WTC11 (cell line): ENCODE results near the gene MRE11. TPM values are rescaled to one million over a fixed set of nuclear protein-coding genes. Genes with fewer than 3 reads are reported as not detected.

ENCODE experiments used
- ATAC-seq: fragments of 200-7000 bp; cut with Tn5 transposase; 2 replicates; pipeline ENCODE4 v1.10.0; 2021; ENCODE audit warnings: mild to moderate bottlenecking, moderate library complexity
- CTCF ChIA-PET: fragments of 300-600 bp; sonication (Branson Sonifier 250); formaldehyde crosslinking; loops from one replicate; lab custom pipeline; 2021; ENCODE audit warnings: antibody characterized with exemption; lab: Charles Lee
- POLR2A ChIA-PET: fragments of 350-600 bp; sonication (Branson Sonifier 250); formaldehyde crosslinking; loops from one replicate; lab custom pipeline; 2021; ENCODE audit warnings: antibody characterized with exemption; lab: Charles Lee
- DNase-seq: peaks from one replicate; pipeline ENCODE4 v3.0.0; 2021; ENCODE audit warnings: low spot score
- H3K27ac Mint-ChIP-seq: 2 replicates; pipeline ENCODE4 v1.8.0; 2021; ENCODE audit warnings: mixed read lengths
- H3K27me3 Mint-ChIP-seq: 2 replicates; pipeline ENCODE4 v1.8.0; 2021; ENCODE audit warnings: low read depth, mild to moderate bottlenecking, moderate library complexity, mixed read lengths
- H3K36me3 Mint-ChIP-seq: 2 replicates; pipeline ENCODE4 v1.8.0; 2021; ENCODE audit warnings: mixed read lengths
- H3K4me1 Mint-ChIP-seq: 2 replicates; pipeline ENCODE4 v1.8.0; 2022; ENCODE audit warnings: mixed read lengths
- H3K4me3 Mint-ChIP-seq: 2 replicates; pipeline ENCODE4 v1.8.0; 2021; ENCODE audit warnings: mild to moderate bottlenecking, moderate library complexity, mixed read lengths
- H3K9me3 Mint-ChIP-seq: 2 replicates; pipeline ENCODE4 v1.8.0; 2021; ENCODE audit warnings: mixed read lengths
- ATF1 ChIP-seq: sonication (generic); formaldehyde crosslinking; IDR thresholded peaks from 2 replicates; pipeline ENCODE4 v1.8.1; 2023; ENCODE audit warnings: mild to moderate bottlenecking, moderate library complexity, missing genetic modification reagents
- CBFB ChIP-seq: sonication (generic); formaldehyde crosslinking; IDR thresholded peaks from 2 replicates; pipeline ENCODE4 v1.8.1; 2022; ENCODE audit warnings: mild to moderate bottlenecking, low read depth, missing genetic modification reagents
- CREM ChIP-seq: sonication (generic); formaldehyde crosslinking; IDR thresholded peaks from 2 replicates; pipeline ENCODE4 v1.8.1; 2022; ENCODE audit warnings: mild to moderate bottlenecking, missing genetic modification reagents, moderate library complexity
- ELF4 ChIP-seq: sonication (generic); formaldehyde crosslinking; IDR thresholded peaks from 2 replicates; pipeline ENCODE4 v1.8.1; 2022; ENCODE audit warnings: low read depth, mild to moderate bottlenecking, moderate library complexity, missing genetic modification reagents
- GABPB1 ChIP-seq: sonication (generic); formaldehyde crosslinking; IDR thresholded peaks from 2 replicates; pipeline ENCODE4 v1.8.1; 2023; ENCODE audit warnings: mild to moderate bottlenecking, missing genetic modification reagents
- KAT7 ChIP-seq: sonication (generic); formaldehyde crosslinking; IDR thresholded peaks from 2 replicates; pipeline ENCODE4 v1.8.1; 2023; ENCODE audit warnings: missing genetic modification reagents, mild to moderate bottlenecking, borderline replicate concordance
- MYBL2 ChIP-seq: sonication (generic); formaldehyde crosslinking; IDR thresholded peaks from 2 replicates; pipeline ENCODE4 v1.8.1; 2023; ENCODE audit warnings: mild to moderate bottlenecking, moderate library complexity, missing genetic modification reagents
- NFATC4 ChIP-seq: fragments of 250-450 bp; sonication (Bioruptor Pico); IDR thresholded peaks from 2 replicates; pipeline ENCODE4 v1.9.0; 2021; ENCODE audit warnings: mild to moderate bottlenecking
- NFE2L1 ChIP-seq: sonication (generic); formaldehyde crosslinking; IDR thresholded peaks from 2 replicates; pipeline ENCODE4 v1.8.1; 2023; ENCODE audit warnings: missing genetic modification reagents
- SOX15 ChIP-seq: fragments of 250-450 bp; sonication (Bioruptor Pico); IDR thresholded peaks from 2 replicates; pipeline ENCODE4 v1.9.0; 2021; ENCODE audit warnings: mild to moderate bottlenecking
- TEAD4 ChIP-seq: sonication (generic); formaldehyde crosslinking; IDR thresholded peaks from 2 replicates; pipeline ENCODE4 v1.8.0; 2022; ENCODE audit warnings: mild to moderate bottlenecking, missing genetic modification reagents
- ZNF121 ChIP-seq: sonication (generic); formaldehyde crosslinking; IDR thresholded peaks from 2 replicates; pipeline ENCODE4 v1.8.0; 2023; ENCODE audit warnings: missing genetic modification reagents
- ZNF232 ChIP-seq: sonication (generic); formaldehyde crosslinking; IDR thresholded peaks from 2 replicates; pipeline ENCODE4 v1.8.0; 2022; ENCODE audit warnings: mild to moderate bottlenecking, missing genetic modification reagents
- ZNF317 ChIP-seq: sonication (generic); formaldehyde crosslinking; IDR thresholded peaks from 2 replicates; pipeline ENCODE4 v1.8.1; 2023; ENCODE audit warnings: low read depth, mild to moderate bottlenecking, moderate library complexity, missing genetic modification reagents, borderline replicate concordance
- ZNF396 ChIP-seq: fragments of 250-450 bp; sonication (Bioruptor Pico); IDR thresholded peaks from 2 replicates; pipeline ENCODE4 v1.8.0; 2021; ENCODE audit warnings: mild to moderate bottlenecking, moderate library complexity, borderline replicate concordance
- total RNA-seq: library from RNA; stranded (reverse); gene quantifications from 3 replicates; pipeline ENCODE4 v1.2.3, GENCODE V29; 2021
- TF ChIP-seq, protein P1 (sequence below): sonication (generic); formaldehyde crosslinking; IDR thresholded peaks from 2 replicates; pipeline ENCODE4 v1.8.0; 2022; ENCODE audit warnings: mild to moderate bottlenecking, missing genetic modification reagents
- TF ChIP-seq, protein P2 (sequence below): sonication (generic); formaldehyde crosslinking; IDR thresholded peaks from 2 replicates; pipeline ENCODE4 v1.8.0; 2022; ENCODE audit warnings: mild to moderate bottlenecking, missing genetic modification reagents
- TF ChIP-seq, protein P3 (sequence below): fragments of 250-450 bp; sonication (Bioruptor Pico); IDR thresholded peaks from 2 replicates; pipeline ENCODE4 v1.8.0; 2021; ENCODE audit warnings: mild to moderate bottlenecking
- TF ChIP-seq, protein P4 (sequence below): sonication (generic); formaldehyde crosslinking; IDR thresholded peaks from 2 replicates; pipeline ENCODE4 v1.8.0; 2023; ENCODE audit warnings: mild to moderate bottlenecking, missing genetic modification reagents
- TF ChIP-seq, protein P5 (sequence below): sonication (generic); formaldehyde crosslinking; conservative IDR thresholded peaks from 2 replicates; pipeline ENCODE4 v1.8.1; 2023; ENCODE audit warnings: mild to moderate bottlenecking, low read depth, missing genetic modification reagents, moderate library complexity
- TF ChIP-seq, protein P6 (sequence below): sonication (generic); formaldehyde crosslinking; conservative IDR thresholded peaks from 2 replicates; pipeline ENCODE4 v1.8.1; 2022; ENCODE audit warnings: mild to moderate bottlenecking, missing genetic modification reagents
- TF ChIP-seq, protein P7 (sequence below): sonication (generic); formaldehyde crosslinking; IDR thresholded peaks from 2 replicates; pipeline ENCODE4 v1.8.1; 2022; ENCODE audit warnings: mild to moderate bottlenecking, moderate library complexity, missing genetic modification reagents

Gene MRE11
- total RNA-seq, 1 experiment from 2014 or later, result 34.3 TPM

DNA sequence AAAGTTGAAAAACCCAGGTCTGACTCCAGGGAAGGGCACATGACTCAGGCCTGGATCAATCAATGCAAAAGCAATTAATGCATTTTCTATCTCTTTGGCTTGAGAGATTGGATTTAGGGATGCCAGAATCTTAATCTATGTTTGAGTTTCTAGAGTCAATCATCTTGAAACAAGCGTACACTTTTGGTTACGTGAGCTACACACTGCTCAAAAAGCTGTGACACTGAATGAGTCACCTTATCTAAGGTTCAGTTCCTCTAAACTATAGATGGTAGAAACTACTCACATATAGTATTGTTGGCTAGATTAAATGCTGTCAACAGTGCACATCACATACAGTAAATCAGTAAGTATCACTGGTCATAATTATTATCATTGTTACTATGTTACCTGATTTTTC lies 24.2 kb downstream of the MRE11 start (continued):
- TF ChIP-seq ZNF396 (CRISPR knock-in tag) (no peak), ZNF121 (CRISPR knock-in tag) (no peak), ATF1 (CRISPR knock-in tag) (no peak)
- TF ChIP-seq, protein P1, sequence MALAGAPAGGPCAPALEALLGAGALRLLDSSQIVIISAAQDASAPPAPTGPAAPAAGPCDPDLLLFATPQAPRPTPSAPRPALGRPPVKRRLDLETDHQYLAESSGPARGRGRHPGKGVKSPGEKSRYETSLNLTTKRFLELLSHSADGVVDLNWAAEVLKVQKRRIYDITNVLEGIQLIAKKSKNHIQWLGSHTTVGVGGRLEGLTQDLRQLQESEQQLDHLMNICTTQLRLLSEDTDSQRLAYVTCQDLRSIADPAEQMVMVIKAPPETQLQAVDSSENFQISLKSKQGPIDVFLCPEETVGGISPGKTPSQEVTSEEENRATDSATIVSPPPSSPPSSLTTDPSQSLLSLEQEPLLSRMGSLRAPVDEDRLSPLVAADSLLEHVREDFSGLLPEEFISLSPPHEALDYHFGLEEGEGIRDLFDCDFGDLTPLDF, result no peak

DNA sequence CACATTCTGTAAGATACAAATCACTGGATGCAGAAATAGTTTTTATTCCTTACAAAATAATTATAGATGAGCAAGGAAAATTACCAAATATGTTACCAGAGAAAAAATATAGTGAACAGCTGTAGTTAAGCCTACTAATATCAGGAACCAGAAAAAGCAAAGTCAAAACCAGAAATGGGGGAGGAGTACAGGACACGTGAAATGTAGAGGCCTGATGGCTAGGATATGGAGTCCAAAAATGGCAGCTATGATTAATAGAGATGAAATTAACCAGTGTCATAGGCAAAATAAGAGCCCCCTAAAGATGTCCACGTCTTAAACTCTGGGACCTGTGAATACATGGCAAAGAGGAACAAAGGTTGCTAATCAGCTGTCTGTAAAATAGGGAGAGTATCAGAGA lies 34.1 kb downstream of the MRE11 start:
- DNase-seq (no peak), ATAC-seq (no peak)
- Mint-ChIP-seq H3K4me1 (no peaks in the 10 kb centered on the region), H3K9me3 (peaks cover 3% of the 10 kb centered on the region; the same call in 1 of the 2 replicates), H3K27ac (no peak overlapping the region), H3K4me3 (no peak overlapping the region), H3K36me3 (peaks cover 35% of the 10 kb centered on the region), H3K27me3 (no peaks in the 10 kb centered on the region)
- POLR2A ChIA-PET, result no interaction called here
- TF ChIP-seq GABPB1 (CRISPR knock-in tag), result no peak
- TF ChIP-seq TEAD4 (CRISPR knock-in tag), result no peak
- TF ChIP-seq NFATC4 (CRISPR knock-in tag), result no peak
- no peak for TF ChIP-seq ZNF396 (CRISPR knock-in tag)
- TF ChIP-seq NFE2L1, result no peak
- TF ChIP-seq, protein P2, sequence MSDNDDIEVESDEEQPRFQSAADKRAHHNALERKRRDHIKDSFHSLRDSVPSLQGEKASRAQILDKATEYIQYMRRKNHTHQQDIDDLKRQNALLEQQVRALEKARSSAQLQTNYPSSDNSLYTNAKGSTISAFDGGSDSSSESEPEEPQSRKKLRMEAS (CRISPR knock-in tag), result no peak
- no peak for TF ChIP-seq ZNF232 (CRISPR knock-in tag)
- TF ChIP-seq KAT7 (CRISPR knock-in tag), result no peak
- TF ChIP-seq, protein P3, sequence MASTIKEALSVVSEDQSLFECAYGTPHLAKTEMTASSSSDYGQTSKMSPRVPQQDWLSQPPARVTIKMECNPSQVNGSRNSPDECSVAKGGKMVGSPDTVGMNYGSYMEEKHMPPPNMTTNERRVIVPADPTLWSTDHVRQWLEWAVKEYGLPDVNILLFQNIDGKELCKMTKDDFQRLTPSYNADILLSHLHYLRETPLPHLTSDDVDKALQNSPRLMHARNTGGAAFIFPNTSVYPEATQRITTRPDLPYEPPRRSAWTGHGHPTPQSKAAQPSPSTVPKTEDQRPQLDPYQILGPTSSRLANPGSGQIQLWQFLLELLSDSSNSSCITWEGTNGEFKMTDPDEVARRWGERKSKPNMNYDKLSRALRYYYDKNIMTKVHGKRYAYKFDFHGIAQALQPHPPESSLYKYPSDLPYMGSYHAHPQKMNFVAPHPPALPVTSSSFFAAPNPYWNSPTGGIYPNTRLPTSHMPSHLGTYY, result no peak
- TF ChIP-seq, protein P4, sequence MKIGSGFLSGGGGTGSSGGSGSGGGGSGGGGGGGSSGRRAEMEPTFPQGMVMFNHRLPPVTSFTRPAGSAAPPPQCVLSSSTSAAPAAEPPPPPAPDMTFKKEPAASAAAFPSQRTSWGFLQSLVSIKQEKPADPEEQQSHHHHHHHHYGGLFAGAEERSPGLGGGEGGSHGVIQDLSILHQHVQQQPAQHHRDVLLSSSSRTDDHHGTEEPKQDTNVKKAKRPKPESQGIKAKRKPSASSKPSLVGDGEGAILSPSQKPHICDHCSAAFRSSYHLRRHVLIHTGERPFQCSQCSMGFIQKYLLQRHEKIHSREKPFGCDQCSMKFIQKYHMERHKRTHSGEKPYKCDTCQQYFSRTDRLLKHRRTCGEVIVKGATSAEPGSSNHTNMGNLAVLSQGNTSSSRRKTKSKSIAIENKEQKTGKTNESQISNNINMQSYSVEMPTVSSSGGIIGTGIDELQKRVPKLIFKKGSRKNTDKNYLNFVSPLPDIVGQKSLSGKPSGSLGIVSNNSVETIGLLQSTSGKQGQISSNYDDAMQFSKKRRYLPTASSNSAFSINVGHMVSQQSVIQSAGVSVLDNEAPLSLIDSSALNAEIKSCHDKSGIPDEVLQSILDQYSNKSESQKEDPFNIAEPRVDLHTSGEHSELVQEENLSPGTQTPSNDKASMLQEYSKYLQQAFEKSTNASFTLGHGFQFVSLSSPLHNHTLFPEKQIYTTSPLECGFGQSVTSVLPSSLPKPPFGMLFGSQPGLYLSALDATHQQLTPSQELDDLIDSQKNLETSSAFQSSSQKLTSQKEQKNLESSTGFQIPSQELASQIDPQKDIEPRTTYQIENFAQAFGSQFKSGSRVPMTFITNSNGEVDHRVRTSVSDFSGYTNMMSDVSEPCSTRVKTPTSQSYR (CRISPR knock-in tag), result no peak
- CTCF ChIA-PET, result interaction anchor here (1.2 kb wide), 1 partner anchor 564 kb away, joined by 3 read pairs; no protein-coding TSS in a partner anchor

DNA sequence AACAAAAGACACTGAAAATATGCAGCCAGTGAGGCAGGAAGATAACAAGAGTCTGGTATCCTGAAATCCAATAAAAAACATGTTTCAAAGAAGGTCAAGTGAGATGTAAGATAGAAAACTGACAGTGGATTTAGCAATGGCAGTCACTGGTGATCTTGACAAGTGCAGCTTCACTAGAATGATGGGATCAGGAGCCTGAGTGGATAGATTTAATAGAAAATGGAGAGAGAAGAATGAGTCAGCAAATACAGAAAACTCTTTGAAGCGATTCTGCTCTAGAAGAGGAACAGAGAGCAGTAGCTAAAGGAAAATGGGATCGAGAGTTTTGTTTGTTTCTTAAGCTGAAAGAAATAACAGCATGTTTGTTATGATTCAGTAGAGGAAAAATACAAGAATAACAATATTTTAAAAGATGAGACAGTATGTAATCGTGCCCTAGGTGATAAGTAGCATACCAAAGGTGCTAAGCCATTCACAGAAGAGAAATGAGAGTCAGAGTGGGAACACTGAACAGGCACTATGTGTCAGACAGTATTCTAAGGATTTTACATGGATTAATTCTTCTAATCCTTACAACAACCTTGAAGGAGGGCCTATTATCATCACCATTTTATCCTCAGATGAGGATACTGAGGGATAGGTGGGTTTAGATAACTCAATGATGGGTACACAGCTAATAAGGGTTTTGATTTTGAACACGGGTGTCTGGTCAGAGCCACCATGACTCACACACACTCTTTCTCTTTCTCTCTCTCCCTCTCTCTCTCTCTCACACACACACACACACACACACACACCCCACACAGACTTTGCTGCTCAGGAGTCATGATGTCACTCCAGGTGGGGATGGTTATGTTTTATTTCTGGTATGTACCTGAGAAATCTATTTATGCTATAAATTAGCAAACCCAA lies 36.3 kb downstream of the MRE11 start:
- no peak for ATAC-seq
- no peak for TF ChIP-seq NFATC4 (CRISPR knock-in tag)
- no peak for TF ChIP-seq CBFB (CRISPR knock-in tag)
- no peak for TF ChIP-seq KAT7 (CRISPR knock-in tag)
- TF ChIP-seq SOX15, result no peak
- TF ChIP-seq, protein P5, sequence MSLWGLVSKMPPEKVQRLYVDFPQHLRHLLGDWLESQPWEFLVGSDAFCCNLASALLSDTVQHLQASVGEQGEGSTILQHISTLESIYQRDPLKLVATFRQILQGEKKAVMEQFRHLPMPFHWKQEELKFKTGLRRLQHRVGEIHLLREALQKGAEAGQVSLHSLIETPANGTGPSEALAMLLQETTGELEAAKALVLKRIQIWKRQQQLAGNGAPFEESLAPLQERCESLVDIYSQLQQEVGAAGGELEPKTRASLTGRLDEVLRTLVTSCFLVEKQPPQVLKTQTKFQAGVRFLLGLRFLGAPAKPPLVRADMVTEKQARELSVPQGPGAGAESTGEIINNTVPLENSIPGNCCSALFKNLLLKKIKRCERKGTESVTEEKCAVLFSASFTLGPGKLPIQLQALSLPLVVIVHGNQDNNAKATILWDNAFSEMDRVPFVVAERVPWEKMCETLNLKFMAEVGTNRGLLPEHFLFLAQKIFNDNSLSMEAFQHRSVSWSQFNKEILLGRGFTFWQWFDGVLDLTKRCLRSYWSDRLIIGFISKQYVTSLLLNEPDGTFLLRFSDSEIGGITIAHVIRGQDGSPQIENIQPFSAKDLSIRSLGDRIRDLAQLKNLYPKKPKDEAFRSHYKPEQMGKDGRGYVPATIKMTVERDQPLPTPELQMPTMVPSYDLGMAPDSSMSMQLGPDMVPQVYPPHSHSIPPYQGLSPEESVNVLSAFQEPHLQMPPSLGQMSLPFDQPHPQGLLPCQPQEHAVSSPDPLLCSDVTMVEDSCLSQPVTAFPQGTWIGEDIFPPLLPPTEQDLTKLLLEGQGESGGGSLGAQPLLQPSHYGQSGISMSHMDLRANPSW (CRISPR knock-in tag), result no peak
- no peak for TF ChIP-seq ZNF317
- TF ChIP-seq MYBL2, result no peak
- no peak for TF ChIP-seq ELF4 (CRISPR knock-in tag)
- TF ChIP-seq, protein P6, sequence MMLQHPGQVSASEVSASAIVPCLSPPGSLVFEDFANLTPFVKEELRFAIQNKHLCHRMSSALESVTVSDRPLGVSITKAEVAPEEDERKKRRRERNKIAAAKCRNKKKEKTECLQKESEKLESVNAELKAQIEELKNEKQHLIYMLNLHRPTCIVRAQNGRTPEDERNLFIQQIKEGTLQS, result no peak
- no peak for TF ChIP-seq GABPB1 (CRISPR knock-in tag)
- no peak for TF ChIP-seq ZNF232 (CRISPR knock-in tag)
- no peak for TF ChIP-seq CREM (CRISPR knock-in tag)
- TF ChIP-seq, protein P7, sequence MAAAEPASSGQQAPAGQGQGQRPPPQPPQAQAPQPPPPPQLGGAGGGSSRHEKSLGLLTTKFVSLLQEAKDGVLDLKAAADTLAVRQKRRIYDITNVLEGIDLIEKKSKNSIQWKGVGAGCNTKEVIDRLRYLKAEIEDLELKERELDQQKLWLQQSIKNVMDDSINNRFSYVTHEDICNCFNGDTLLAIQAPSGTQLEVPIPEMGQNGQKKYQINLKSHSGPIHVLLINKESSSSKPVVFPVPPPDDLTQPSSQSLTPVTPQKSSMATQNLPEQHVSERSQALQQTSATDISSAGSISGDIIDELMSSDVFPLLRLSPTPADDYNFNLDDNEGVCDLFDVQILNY, result no peak

More for the DNA sequence above, 36.3 kb downstream of the MRE11 start:
- Mint-ChIP-seq H3K4me1 (no peaks in the 10 kb centered on the region), H3K4me3 (no peak overlapping the region), H3K27ac (no peak overlapping the region), H3K36me3 (peaks cover 27% of the 10 kb centered on the region), H3K27me3 (no peaks in the 10 kb centered on the region), H3K9me3 (peaks cover 7% of the 10 kb centered on the region; the same call in 1 of the 2 replicates)
- ChIA-PET CTCF (no interaction called here), POLR2A (no interaction called here)
- DNase-seq, result no peak
